ENCODE results near the gene RSPO4.

Gene RSPO4

DNA sequence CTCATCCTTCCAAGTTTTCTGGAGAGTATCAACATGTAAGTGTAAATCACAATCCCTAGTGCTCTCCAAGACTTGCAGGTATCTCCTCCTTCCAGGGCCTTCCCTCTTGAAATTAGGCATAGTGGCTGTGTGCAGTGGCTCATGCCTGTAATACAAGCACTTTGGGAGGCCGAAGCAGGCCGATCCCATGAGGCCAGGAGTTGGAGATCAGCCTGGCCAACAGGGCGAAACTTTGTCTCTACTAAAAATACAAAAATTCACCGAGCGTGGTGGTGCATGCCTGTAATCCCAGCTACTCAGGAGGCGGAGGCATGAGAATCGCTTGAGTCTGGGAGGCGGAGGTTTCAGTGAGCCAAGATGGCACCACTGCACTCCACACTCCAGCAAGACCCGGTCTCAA is 76.6 kb downstream of the RSPO4 start:
- TF ChIP-seq POLR2A (IDR thresholded peaks at IDR 0.05; ENCODE audit: low read length) (no peak), GATA1 (IDR thresholded peaks at IDR 0.05; ENCODE audit: low read depth, low read length) (no peak)
- DNase-seq = no peak

DNA sequence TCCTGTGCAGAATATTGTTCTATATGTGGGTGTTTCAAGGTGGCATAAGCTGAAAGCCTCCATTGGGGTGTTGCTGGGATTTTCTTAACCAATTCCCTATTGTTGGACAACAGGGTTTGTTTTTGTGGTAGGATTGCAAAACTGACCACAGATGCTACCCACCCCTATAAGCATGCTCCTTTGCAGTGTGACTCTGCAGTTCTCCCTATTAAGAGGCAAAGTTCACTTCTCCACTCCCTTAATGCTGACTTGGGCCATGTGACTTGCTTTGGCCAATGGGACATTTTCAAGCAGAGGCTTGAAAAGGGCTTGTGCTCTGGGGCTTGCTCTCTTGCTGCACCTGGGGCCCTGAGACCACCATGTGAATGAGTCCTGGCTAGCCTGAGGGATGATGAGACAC is 77.5 kb downstream of the RSPO4 start:
- no peak for DNase-seq

DNA sequence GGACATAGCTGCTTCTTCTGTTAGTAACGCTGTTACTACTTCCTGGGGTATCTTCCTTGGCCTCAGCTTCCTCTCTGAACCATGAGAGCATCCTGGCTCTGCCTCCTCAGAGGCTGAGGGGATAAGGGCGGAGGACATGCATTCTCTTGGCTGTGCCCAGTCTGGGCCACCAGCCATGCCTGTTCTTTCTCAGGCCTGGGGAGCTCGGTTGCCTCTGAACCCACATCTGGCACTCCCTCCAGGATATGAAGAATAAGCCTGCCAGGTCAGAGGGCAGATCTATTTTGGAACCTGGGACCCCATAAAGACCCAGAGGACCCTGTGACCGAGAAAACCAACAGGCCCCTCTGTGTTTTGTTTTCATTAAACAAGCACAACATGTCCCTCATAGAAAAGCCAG is 79.3 kb downstream of the RSPO4 start:
- DNase-seq = no peak
- TF ChIP-seq GATA1 (IDR thresholded peaks at IDR 0.05; ENCODE audit: low read depth, low read length) = no peak
- TF ChIP-seq POLR2A (IDR thresholded peaks at IDR 0.05; ENCODE audit: low read length) = no peak

More for the DNA sequence above, 77.5 kb downstream of the RSPO4 start:
- TF ChIP-seq GATA1 (IDR thresholded peaks at IDR 0.05; ENCODE audit: low read depth, low read length) (no peak), POLR2A (IDR thresholded peaks at IDR 0.05; ENCODE audit: low read length) (no peak)

DNA sequence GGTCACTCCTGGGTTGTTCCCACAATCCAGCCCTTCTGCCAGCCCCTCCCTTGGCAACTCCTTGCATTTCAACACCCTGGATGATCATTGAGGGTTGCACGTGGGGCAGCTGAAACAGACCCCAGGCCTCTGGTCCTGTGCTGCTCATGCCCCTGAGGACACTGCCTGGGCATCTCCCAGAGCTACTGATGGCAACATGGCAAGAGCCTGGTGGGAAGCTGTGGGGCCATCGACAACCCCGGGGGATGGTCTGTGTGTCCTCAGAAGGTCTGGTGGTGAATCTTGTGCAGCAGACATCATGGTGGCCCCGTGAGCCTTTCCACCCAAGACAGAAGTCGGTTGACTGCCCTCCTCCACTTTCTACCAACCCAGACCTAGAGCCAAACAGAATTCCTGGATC is 81.0 kb downstream of the RSPO4 start:
- TF ChIP-seq GATA1 (IDR thresholded peaks at IDR 0.05; ENCODE audit: low read depth, low read length) (no peak), POLR2A (IDR thresholded peaks at IDR 0.05; ENCODE audit: low read length) (no peak)
- no peak for DNase-seq

DNA sequence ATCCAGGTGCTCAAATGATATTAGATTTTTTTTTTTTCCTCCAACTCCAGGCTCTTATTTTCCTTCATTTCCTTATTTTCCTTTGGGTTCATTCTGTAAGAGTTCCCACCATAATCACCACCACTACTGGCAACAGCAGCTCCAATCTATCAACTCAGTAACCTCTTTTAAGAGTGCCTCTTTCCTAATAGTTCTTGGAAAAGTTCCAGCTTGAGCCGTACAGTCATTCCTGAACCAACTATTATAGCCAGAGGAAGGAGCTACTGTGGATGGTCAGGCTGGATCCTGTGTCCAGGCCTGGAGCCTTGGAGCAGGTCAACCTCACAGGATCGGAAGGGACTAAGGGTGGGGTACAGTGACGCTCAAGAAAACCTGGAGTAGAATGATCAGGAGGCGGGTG is 81.8 kb downstream of the RSPO4 start:
- no peak for DNase-seq
- TF ChIP-seq POLR2A (IDR thresholded peaks at IDR 0.05; ENCODE audit: low read length) = no peak
- TF ChIP-seq GATA1 (IDR thresholded peaks at IDR 0.05; ENCODE audit: low read depth, low read length) = no peak

DNA sequence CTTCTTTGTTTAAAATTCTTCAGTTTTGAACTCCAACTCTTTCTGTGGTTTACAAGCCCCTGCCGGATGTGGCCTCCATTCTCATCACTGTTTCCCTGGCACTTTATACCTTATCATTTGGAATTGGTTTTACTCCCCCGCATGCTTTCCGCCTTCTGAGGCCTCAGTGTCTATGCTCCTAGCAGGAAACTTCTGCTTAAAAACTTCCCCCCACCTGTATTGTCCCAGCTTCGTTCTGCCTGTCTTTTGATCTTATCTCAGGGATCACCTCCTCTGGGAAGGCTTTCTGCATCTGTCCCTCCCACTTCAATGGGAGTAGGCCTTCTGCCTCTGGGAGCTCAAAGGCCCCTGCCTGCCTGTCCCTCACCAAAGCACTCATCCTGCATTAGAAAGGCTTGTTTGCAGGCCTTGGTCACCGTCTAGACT is 82.6 kb downstream of the RSPO4 start:
- TF ChIP-seq POLR2A (IDR thresholded peaks at IDR 0.05; ENCODE audit: low read length) = no peak
- TF ChIP-seq GATA1 (IDR thresholded peaks at IDR 0.05; ENCODE audit: low read depth, low read length) = no peak
- DNase-seq = no peak

DNA sequence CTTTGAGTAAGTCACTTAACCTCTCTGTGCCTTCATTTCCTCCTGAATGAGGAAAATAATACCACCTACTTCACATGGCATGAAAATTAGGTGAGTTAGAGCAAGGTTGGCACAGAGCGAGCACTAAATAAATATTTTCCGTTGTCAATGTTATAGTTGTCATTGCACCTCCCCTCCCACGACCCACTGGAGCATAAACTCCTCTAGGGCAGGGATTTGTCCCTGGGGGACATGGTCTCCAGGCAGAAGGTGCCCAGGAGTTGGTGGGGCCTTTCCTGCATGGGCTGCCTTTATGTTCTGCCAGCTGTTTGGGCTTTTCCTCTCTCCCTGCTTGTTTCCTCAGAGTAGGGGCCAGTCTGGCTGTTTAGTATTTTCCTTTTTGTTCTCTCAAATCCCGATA is 84.7 kb downstream of the RSPO4 start:
- no peak for TF ChIP-seq POLR2A (IDR thresholded peaks at IDR 0.05; ENCODE audit: low read length)
- TF ChIP-seq GATA1 (IDR thresholded peaks at IDR 0.05; ENCODE audit: low read depth, low read length) = no peak
- no peak for DNase-seq

DNA sequence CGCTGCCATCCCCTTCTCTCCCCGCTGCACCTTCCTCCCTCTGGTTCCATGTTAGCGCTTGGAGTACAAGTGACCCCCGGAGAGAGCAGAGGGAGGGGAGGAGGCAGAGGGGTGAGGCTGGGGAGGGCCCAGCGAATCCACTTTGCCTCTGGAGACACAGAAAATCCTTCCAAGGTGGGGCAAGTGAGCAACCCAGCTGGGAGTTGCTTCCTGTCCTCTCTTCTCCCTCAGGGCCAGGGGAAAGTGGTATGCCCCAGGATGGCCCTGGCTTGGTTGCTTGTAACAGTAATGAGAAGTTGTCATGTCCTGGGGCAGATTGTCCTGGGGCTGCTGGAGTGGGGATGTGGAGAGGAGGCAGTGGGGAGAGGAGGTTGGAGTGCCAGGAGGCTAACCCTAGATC is 85.3 kb downstream of the RSPO4 start:
- TF ChIP-seq POLR2A (IDR thresholded peaks at IDR 0.05; ENCODE audit: low read length) (no peak), GATA1 (IDR thresholded peaks at IDR 0.05; ENCODE audit: low read depth, low read length) (no peak)

DNA sequence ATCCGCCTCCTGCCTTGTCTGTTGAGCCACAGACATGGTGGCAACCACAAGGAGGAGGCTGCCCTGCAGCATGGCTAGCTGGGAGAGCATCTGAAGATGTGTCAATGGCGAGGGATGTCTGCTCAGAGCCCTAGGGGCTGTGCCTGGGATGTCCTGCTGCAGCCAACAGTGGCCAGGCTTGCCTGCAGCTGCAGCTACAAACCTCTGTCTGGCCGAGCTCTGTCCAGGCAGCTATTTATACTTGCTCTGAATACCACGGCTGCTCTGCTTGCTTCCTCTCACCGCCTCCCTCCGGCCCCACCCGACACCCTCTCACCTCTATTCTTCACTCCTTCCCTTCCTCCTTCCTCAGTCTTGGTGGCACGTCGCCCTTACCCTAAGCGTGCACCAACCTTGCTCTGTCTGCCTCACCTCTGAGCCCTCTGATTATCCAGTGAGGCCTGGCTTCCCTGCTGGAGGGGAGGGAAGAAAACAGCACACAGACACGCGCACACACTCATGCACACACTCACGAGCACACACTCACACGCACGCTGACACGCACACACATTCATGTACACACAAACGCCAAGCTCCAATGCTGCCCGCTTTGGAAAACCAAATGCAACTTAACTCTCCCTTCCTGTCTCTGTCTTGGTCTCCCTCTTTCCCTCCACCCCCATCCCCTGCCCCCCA is 85.8 kb downstream of the RSPO4 start, which contains the start of gene ANGPT4:
Gene ANGPT4 (minus strand): TSS at position 210 of the 675 bp plus-strand sequence. CDS start 120 bp downstream, at position 90.
- TF ChIP-seq POLR2A (IDR thresholded peaks at IDR 0.05; ENCODE audit: low read length) (no peak), GATA1 (IDR thresholded peaks at IDR 0.05; ENCODE audit: low read depth, low read length) (no peak)
- DNase-seq = no peak

More for the DNA sequence above, 85.3 kb downstream of the RSPO4 start:
- DNase-seq = no peak

DNA sequence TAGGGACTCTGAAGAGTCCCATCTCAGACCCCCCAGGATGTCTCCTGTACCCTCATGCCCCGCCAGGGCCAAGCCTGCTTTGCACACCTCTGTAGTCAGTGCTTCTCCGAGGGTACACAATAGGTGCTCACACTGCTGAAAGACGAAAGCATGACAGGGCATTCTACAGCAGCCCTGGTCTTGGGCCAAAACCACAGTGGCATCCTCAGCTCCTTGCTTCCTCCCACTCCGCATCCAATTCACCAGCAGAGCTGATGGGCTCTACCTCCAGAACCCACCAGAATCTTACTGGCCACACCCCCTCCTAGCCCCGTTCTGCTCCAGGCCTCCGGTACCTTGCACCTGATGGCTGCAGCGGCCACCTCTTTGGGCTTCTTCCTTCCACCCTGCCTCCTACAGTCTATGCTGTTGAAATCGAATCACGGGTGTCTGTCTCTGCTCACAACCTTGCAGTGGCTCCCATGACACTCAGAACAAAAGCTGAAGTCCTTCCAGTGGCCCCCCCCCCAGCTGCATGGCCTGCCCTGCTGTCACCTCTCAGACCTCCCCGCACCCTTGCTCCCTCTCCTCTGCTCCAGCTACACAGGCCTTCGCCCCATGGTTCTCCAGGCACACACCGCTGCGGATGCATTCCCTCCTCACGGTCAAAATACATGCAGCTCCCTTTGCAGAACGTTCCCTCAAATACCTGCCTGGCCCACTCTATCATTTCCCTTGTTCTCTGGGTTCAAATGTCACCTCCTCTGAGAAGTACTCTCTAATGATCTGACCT is 87.2 kb downstream of the RSPO4 start:
- DNase-seq = no peak

DNA sequence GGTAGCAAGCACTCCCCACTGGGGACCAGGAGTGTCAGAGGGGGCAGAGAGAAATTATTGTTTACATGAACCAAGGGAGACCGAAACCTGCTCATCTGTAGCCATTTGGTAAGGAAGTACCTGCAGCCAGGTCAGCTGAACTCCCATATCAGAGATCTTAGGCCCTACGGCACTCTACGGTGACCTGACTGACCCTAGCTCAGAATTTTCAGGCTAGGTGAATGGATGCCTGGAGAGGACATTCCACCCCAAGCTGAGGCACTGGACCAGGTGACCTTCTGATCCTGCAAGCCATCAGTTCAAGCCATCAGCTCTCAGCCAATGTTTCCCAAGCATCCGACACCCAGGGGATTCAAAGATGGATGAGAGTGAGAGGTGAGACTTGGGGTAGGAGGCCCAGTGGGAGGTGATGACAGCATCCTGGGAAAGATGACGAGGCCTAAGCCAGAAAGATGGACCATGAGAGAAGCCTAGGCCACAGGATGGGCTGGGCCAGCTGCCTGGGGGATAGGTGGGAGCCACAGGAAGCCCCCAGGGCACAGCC is 88.7 kb downstream of the RSPO4 start:
- no peak for TF ChIP-seq GATA1 (IDR thresholded peaks at IDR 0.05; ENCODE audit: low read depth, low read length)
- TF ChIP-seq POLR2A (IDR thresholded peaks at IDR 0.05; ENCODE audit: low read length) = no peak
- DNase-seq = no peak

More for the DNA sequence above, 87.2 kb downstream of the RSPO4 start:
- TF ChIP-seq GATA1 (IDR thresholded peaks at IDR 0.05; ENCODE audit: low read depth, low read length) = no peak
- TF ChIP-seq POLR2A (IDR thresholded peaks at IDR 0.05; ENCODE audit: low read length) = no peak

DNA sequence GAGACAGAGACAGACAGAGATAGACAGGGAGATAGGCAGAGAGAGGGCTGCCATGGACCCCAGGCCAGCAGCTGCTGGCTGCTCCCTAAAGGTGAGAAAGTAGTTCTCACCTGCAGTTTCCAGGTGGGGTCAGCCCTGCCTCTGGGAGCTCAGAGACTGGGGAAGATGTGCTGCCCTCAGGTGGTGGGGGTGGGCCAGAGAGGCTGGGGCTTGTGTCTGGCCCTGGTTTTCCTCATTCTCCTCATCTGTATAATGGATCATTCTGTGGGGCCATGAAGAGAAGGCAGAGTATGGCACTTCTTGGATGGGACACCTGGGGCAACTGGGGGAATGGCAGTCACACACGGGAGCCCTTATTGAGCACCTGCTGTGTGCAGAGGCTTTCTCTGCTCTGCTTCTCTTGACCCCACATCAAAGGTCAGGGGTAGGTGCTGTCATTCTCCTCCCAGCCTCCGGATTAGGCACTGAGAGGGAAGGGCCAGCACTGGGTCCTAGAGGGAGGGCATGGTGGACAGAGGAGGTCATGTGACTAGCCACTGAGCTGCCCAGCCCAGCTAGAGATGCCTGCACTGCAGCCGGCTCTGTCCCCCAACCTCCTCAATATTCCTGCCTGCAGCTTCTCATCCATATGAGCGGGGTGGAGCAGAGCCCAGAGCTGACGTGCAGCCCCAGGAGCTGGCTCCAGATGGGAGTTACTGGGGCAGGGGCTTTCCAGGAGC is 90.1 kb downstream of the RSPO4 start:
- DNase-seq = no peak
- TF ChIP-seq GATA1 (IDR thresholded peaks at IDR 0.05; ENCODE audit: low read depth, low read length) (no peak), POLR2A (IDR thresholded peaks at IDR 0.05; ENCODE audit: low read length) (no peak)

DNA sequence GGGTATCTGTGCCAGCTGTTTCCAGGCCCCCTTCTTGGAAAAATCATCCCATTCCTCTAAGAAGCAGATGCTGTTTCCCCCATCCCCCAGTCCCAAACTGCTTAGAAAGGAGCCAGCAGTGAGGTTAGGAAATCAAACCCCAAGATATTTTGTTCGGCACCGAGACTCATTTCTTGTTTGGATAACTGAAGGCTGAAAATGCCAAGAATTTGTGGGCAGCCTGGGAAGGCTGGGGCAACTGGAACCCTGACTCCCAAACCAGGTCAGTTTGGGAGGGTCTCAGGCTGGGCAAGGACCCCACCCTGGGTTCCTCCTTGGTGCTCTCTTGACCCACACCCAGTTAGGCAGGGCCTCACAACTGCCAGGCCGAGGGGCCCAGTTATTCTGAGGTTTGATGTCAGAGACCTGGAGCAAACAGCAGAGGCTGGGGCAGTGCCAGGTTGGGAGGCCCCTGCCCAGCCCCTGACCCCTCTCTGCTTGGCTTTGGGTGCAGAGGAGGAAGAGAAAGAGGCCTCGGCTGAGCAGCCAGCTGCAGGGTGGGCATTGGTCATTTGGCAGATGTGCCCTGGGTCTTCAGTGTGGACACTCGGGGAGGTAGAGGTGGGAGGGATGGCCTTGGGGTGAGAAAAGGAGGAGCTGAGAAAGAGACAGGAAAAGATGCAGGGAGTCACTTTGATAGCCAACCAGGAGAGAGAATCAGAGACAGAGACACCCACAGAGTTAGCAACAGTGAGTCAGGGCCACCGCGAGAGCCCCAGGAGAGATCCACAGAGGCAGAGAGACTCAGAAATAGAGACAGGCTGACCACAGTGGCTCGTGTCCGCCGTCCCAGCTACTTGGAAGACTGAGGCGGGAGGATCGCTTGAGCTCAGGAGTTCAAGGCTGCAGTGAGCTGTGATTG is 91.0 kb downstream of the RSPO4 start:
- no peak for DNase-seq
- no peak for TF ChIP-seq POLR2A (IDR thresholded peaks at IDR 0.05; ENCODE audit: low read length)
